Raji (cell line): ENCODE results near the gene KLHDC4.

Experiments used
- POLR2A ChIP-seq: IDR thresholded peaks from 2 replicates; pipeline ENCODE4 v1.6.1; 2011; ENCODE audit warnings: low read depth, low read length, control low read depth; ENCODE audit not compliant: insufficient read depth

Gene KLHDC4

GRCh38 chr16:87754535-87754934 lies 11.3 kb downstream of the KLHDC4 start:
- TF ChIP-seq POLR2A, result no peak

DNA sequence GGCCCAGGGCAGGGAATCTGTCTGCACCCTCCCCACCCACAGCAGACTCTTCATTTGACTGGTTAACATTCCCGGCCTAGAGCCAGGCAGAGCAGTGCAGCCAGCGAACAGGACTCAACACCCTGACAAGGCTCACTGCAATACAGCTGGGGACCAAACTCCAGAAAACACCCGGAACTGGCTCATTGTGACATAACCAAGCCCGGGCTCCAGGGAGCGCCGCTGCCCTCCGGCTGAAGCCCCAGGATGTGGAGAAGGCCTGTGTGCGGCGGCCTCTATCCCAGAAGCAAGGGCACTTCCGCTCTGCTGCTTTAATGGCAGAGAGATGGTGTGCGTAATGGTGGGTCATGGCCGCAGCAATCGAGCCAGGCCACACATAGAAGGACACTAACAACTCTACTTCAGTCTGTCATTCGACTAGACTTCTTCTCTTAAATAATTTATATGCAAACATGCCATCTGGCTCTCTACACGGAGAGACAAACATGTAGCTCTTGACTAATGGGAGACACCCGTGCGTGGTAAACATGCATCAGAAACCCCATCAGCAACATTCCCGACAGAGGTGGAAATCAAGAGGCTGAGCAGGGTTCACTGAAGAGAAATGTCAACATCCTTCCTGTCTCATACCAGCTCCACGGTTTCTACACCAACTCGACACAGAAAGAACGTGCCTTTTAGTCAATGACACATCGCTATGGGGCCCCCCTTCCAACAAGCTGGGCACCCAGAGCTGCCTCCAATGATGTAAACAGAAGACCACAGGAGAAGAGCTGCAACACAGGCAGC lies 18.0 kb downstream of the KLHDC4 start:
- no peak for TF ChIP-seq POLR2A

DNA sequence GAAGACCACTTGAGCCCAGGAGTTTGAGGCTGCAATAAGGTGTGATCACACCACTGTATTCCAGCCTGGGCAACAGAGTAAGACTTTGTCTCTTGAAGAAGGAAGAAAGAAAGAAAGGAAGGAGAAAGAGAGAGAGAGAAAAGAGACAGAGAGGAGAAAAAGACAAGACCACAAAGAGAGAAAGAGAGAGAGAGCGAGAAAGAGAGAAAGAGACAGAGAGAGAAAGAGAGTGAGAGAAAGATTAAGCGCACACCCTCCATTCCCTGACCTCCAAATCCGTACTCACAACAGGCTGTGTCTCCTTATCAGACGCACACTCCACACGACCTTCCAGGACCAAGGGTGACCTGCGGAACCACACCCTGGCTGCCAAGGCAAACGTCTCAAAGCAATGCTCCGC lies 19.6 kb downstream of the KLHDC4 start:
- no peak for TF ChIP-seq POLR2A

DNA sequence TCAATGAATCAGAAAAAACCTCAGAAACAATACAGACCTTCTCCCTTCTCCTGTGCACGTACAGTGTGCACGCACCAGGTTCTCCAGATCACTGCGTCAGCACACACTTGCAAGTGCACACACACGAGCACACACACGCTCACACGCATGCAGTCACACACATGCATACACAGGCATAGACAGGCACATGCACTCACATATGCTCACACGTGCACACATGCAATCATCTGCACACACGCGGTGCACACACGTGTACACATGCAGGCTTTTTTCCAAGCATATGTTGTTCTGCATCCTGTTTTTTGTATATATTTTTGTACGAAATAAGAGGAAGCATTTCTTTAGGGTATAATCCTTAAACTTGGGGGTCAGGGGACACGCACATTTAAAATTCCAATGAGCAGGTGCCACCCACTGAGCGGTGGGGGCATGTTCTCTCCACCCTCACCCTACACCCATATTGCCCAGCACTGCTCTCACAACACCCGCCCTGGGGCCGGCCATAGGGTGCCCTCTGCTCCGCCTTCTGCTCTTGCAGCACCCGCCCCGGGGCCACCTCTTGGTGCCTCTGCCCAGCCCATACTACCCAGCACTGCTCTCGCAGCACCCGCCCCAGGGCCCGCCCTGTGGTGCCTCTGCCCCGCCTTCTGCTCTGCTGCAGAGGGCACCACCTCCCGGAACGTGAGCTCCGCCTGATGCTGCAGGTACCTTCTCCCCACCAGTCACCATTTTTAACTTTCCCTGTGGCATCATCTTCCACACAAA lies 20.9 kb downstream of the KLHDC4 start:
- no peak for TF ChIP-seq POLR2A

GRCh38 chr16:87742781-87743490 lies 22.9 kb downstream of the KLHDC4 start:
- TF ChIP-seq POLR2A, result no peak

- TF ChIP-seq POLR2A, result no peak
These were observed 23.9 kb downstream of the KLHDC4 start for GRCh38 chr16:87741700-87742415.

DNA sequence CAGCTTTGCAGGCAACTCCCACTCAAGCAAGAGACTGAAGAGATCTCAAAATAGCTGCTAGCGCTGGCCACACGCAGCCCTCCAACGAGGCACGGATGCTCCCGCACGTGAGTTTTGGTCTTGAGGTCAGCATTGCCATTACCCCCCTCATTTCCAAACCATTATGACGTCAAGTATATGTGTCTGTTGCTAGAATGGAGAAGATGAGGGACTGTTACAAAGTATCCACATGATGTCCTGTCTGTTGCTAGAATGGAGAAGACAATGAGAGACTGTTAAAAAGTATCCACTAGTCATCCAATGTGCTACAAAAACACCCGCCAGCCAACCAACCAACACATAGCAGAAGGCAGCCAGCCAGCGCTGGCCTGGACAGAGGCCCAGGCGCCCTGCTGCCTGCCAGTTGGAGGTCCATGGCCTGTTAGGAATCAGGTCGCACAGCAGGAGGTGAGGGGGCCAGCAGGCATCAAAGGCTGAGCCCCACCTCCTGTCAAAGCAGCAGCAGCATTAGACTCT lies 24.8 kb downstream of the KLHDC4 start:
- no peak for TF ChIP-seq POLR2A

DNA sequence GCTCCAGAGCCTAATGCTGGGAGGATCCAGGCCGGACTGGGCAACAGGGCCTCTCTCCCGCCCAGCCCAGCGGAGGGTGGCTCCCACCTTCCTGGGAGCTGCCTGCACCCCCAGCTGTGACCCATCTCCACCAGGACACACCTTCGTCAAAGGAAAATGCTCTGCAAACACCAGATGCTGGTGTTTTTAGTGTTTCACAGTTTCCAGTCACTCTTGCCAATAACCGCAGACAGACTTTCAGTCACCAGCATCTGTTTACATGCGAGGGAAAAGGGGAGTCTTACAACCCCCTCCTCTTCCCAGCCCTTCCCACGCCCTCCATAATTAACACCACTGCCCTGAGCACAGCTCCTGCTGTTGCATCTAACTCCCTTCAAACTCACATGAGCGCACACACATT lies 25.3 kb downstream of the KLHDC4 start:
- no peak for TF ChIP-seq POLR2A

DNA sequence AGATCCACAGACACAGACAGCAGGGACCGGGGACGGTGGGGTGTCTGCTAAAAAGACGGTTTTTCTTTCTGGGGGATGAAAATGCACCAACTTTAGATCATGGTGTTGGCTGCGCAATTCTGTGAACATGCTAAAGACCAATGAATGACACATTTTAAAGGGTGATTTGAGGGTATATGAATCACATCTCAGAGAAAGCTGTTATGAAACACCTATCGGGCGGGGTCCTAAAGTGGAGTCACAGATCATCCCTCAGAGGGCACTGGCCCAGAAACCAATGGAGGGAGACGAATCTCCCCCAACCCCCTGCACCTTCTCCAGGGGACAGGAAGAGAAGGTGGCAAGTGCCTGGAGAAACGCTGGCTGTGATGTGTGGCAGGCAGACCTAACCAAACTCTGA lies 26.0 kb downstream of the KLHDC4 start:
- no peak for TF ChIP-seq POLR2A

DNA sequence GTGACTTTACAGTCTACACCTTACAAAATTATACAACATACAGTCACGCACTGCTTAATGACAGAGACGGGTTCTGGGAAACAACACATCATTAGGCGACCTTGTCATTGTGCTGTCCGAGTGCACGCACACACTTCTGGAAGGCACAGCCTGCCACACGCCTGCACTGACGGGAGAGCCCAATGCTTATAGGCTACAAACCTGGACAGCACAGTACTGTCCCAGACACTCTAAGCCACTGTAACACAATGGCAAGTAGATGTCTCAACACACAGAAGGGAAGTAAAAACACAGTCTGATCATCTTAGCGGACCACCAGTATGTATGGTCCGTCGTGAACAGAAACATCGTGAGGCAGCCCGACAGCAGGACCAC lies 29.8 kb downstream of the KLHDC4 start:
- TF ChIP-seq POLR2A, result no peak

- TF ChIP-seq POLR2A, result no peak
These were observed 30.3 kb downstream of the KLHDC4 start for GRCh38 chr16:87735270-87736007.

GRCh38 chr16:87734644-87735043 lies 31.1 kb downstream of the KLHDC4 start:
- no peak for TF ChIP-seq POLR2A

DNA sequence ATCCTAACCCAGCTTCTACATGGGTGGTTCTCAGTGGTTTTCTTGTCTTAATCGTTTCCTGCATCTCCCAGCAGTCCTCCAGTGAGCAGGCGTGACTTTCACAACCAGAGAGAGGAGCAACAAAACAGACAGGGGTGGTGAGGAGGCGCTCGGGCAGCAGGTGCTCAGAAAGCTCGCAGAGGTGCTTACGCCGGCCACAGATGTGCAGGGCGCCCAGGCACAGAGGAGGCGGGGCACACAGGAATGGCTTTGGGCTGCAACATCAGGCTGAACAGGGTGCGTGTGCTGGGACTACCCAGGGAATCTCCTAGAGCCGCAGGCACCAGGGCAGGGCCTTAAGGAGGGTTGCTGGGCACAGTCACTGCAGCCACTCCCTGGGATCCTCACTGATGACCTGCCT lies 32.6 kb downstream of the KLHDC4 start:
- no peak for TF ChIP-seq POLR2A

DNA sequence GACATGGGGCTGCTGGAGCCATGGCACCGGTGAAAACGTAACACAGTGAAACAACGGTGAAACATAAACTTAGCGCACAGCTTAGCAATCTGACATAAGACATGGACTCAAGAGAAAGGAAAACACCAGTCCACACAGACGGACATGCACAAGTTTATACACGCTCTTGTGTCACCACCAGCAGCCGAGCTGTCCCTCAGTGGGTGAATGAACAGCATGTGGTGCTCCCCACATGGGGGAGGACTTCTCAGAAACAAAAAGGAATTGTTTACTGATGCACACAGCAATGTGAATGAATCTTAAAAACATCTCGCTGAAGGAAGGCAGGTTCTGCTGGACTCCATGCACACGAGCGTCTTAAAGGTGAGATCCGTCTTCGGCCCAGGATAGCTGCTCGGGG lies 34.2 kb downstream of the KLHDC4 start:
- no peak for TF ChIP-seq POLR2A

DNA sequence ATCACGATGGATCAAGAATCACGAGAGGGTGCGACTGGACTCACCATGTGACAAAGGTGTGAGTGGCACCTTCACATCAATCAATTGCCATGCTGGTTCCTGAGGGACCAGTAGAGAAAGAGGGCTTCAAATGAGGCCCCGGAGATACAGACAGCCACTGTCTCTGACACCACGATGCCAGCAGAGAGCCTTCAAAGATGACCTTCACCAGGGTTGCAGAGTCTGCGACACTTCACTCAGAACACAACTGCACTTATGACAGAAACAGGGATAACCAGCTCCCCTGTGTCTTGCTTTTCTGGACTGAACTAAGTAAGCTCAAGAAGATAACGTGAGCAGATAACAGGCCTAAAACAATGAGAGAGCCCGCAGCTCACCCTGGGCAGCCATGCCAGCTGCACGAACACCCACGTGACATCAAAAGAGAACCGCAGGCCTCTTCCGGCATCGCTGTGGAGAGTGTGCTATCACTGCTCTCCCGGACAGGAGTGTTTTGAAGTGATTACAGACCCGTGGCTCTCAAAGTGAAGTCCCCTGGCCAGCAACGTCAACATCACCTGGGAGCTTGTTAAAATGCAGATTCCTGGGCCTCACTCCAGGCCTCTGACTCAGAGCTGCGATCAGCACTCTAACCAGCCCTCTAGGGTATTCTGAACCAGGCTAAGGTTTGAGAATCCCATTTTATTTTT lies 36.4 kb downstream of the KLHDC4 start:
- TF ChIP-seq POLR2A, result no peak
